Putamen (tissue), 1 donor: Measurements from ENCODE around the gene BMP8B.
A peak's percentile ranks its signal among the peaks of the same experiment; 100 is the strongest.
"Not testable (repeated sequence)": the region's sequence is repeated elsewhere in the genome, so short reads cannot be mapped to it uniquely, and the experiment has no call there.

Experiments used
- DNase-seq: peaks from one replicate; pipeline ENCODE4 v3.0.0-alpha.2; 2016; ENCODE audit warnings: low spot score

The BMP8B gene

GRCh38 chr1:39812913-39813312 lies 24.2 kb upstream of the BMP8B start:
- DNase-seq, result no peak

- DNase-seq, result no peak
Measured at GRCh38 chr1:39808784-39809517, 20.3 kb upstream of the BMP8B start.

- no peak for DNase-seq
Measured at GRCh38 chr1:39805385-39805784, 16.7 kb upstream of the BMP8B start.

GRCh38 chr1:39802496-39803260 lies 14.0 kb upstream of the BMP8B start:
- DNase-seq, result no peak

DNA sequence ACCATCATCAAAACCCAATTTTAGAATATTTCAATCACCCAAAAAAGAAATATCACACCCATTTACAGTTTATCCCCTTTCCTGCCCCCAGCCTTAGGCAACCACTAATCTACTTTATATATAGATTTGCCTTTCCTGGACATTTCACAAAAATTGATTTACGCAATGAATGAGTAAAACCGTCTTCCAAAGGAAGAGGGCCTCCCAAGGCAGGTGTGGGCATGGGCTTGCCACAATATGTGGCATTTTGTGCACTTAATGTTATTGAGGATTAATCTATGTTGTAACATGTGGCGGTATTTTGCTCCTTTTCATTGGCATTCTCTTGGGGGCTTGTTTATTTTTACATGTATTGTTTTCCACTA lies 11.8 kb upstream of the BMP8B start:
- DNase-seq, result no peak

GRCh38 chr1:39799770-39800470 lies 11.3 kb upstream of the BMP8B start:
- no peak for DNase-seq

DNA sequence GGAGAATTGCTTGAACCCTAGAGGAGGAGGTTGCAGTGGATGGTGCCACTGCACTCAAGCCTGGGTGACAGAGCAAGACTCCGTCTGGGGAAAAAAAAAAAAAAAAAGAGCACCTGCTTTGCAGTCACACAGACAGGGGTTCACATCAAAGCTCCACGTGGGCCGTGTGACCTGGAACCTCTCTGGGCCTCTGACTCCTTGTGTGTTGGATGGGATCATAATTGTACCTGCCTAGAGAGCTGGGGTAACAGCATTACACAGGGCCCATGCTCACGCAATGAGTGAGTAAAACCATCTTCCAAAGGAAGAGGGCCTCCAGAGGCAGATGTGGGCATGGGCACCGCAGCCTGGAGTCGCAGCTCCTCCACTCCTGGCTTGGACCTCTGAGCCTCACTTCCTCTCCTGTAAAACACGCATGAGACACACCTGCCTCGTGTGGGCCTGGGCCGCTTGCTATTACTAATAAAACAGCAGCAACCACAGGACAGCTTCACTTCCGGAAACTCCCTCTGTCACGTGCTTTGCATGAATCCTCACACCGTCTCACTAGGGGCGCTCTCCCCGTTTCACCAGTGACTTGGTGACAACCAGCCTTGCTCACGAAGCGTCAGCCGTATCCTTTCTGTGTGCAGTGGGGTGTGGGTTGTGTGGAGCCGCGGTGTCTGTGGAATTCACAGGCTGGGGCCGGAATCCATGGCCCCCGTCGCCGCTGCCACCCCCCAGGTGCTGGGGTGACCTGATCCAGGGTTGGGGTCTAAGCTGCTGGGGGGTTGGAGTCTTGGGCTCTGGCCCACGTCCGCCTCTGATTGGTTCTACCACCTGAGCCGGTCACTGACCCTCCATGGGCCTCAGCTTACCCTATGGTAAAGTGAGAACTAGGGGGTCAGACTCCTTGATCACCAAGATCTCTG lies 10.4 kb upstream of the BMP8B start:
- peak; percentile 42 for DNase-seq

DNA sequence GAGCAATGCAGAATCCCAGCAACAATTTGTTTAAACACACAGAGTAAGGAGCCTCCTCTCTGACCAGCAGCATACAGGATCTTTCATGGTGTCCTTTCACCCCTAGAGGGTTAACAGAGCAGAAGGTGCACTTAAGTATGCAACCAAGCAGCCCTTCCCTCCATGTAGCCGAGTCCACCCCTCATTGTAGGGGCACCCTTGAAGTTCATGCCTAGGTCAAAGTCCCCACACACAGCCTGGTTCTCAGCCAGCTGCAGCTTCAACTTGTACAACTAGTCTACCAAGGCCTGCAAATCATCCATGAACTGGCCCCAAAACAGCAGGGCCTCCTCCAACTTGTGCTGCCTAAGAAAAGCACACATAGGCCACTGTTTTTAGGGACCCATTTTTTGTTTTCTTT lies 7.0 kb upstream of the BMP8B start:
- no peak for DNase-seq

GRCh38 chr1:39791838-39792237 lies 3.2 kb upstream of the BMP8B start:
- DNase-seq, result no peak

DNA sequence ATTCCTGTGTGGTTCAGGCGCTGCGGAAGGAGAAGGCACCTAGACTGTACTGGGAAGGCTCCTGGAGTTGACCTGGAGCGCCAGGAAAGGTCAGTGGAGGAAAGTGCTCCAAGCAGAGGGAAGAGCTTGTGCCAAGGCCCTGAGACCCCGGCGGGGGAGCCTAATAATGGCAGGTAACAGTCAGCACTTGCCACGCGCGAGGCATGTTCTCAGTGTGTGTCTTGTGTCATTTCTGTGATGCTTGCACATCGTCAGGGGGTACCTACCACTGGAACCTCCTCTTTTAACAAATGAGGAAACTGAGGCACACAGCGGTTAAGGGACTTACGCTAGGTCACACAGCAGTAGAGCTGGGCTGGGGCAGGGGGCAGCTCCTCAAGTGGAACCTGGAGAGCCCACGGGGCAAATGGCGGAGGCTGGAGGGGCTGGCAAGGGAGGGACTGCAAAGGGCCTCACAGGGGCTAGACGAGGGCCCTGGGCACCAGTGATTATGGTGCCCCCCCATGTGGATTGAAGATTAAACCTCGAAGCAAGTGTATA lies 976 bp upstream of the BMP8B start:
- DNase-seq, result no peak

DNA sequence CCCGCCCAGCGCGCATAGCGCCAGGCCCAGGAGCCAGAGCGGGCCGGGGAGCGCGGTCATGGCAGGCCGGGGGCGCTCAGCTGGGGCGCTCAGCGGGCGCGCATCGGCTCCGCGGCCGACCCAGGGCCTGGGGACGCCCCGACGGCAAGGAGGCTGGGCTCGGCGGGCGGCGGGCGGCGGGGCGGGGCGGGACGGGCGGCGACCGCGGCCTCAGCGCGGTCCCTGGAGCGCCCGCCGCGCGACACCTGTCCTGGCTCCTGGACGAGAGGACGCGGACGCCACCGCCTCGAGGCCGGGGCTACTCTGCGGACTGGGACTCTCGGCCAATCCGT lies 273 bp downstream of the BMP8B start:
- no peak for DNase-seq

- not testable (repeated sequence) for DNase-seq
Measured at GRCh38 chr1:39787964-39788363, 701 bp downstream of the BMP8B start.

DNA sequence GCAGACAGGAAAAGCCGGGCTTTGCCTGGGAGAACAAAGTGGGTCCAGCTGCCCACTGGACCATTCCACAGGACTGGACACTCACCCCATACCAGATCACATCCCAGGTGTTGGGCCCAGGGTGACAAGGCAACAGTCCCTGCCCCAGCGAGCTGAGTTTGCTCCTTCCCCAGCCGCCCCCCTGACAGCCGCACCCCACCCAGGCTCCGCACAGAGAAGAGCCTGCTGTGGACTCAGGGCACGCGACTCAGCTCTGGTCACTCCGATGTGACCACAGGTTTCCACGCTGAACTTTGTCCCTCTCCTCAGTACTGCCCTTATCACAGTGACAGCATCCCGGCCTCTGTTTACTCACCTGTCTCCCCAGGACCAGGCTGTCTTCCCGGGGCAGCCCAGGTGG lies 1.2 kb downstream of the BMP8B start:
- no peak for DNase-seq

- DNase-seq, result not testable (repeated sequence)
Measured at GRCh38 chr1:39787108-39787375, 1.6 kb downstream of the BMP8B start.

GRCh38 chr1:39786303-39787107 lies 2.2 kb downstream of the BMP8B start:
- DNase-seq, result not testable (repeated sequence)

DNA sequence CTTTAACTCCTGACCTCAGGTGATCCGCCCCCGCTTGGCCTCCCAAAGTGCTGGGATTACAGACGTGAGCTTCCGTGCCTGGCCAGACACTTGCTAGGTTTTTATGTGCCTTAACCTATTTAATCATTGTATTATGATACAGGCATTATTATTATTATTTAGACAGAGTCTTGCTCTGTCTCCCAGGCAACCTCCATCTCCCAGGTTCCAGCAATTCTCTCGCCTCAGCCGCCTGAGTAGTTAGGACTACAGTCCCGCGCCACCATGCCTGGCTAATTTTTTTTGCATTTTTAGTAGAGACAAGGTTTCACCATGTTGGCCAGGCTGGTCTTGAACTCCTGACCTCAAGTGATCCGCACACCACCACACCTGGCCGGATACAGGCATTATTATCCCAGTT lies 6.0 kb downstream of the BMP8B start:
- not testable (repeated sequence) for DNase-seq

DNA sequence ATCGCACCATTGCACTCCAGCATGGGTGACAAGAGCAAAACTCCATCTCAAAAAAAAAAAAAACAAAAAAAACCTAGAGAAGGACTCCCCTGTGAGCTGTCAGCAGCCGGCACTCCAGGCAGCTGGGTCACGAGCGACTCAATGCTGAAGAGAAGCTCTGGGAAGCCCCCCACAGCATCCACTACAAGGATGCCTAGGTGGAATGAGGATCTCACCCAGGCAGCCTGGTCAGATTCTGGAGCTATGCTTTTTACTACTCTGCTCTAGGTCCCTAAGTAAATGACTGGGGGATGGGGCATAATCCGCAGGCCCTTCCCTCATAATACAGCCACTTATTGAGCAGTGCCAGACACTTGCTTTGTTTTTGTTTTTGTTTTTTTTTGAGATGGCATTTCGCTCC lies 6.6 kb downstream of the BMP8B start:
- no peak for DNase-seq

- no peak for DNase-seq
Measured at GRCh38 chr1:39781349-39781715, 7.3 kb downstream of the BMP8B start.

DNA sequence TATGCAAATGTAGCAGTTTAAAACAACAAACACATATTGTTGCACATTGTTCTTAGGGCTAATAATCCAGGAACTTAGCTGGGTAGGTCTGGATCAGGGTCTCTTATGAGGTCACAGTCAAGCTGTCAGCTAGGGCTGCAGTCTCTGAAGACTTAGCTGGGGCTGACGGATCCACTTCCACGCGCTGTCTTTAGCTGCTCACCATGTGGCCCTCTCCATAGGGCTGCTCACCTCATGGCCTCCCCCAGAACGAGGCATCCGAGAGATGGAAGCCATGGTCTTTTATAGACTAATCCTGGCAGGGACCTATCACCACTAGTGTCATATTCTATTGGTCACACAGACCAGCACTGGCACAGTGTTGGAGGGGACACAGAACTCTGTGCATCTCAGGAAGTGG lies 8.8 kb downstream of the BMP8B start:
- DNase-seq, result no peak

DNA sequence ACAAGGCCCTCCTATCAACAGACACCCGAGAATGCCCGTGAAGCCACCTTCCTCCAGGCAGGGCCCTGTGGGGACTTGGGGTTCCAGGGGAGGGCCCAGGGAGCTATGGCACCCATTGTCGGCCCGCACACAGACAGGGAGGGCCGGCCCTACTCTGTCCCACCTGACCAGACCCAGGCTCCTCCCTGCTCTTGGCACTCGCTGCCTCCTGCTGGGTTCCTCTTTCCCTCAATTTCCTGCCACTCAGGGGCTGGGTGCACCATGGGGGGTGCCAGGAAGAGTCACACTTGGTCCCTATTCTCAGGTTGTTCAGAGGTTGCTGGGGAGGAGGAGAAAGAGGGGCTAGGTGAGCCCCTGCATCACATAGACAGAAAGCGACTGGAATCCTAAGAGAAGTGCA lies 9.5 kb downstream of the BMP8B start:
- DNase-seq, result no peak

GRCh38 chr1:39778463-39779099 lies 10.1 kb downstream of the BMP8B start:
- not testable (repeated sequence) for DNase-seq
